ENCODE results near the gene MNT.

Gene MNT

DNA sequence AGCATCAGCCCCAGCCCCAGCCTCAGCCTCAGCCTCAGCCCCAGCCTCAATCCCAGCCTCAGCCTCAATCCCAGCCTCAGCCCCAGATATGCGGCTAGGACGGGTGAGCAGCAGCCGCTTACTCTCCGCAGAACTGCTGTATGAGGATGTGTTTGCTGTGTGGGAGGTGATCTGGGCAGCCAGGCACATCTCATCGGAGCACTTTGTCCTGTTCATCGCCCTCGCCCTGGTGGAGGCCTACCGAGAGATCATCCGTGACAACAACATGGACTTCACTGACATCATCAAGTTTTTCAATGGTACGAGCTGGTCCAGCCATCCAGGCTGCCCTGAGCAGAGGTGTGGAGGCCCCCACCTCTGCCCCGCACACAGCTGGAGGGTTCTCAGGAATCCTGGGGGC lies 22.0 kb downstream of the MNT start:
- DNase-seq: no peak

GRCh38 chr17:2377659-2378058 lies 23.2 kb downstream of the MNT start:
- DNase-seq: no peak

DNA sequence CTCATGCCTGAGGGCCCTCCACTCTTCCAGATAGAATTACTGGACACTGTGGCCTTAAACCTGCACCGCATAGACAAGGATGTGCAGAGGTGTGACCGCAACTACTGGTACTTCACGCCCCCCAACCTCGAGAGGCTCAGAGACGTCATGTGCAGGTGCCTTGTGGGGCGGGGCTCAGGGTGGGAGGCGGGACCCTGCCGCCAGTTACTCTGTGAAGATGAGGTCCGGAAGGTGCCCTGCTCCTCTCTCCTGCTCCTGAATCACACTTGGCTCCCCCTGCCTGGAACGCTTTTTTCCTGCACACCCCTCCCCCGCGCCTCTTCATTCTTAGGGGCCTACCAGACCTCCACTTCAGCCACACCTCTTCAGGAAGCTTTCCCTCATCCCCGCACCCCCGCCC lies 24.8 kb downstream of the MNT start:
- DNase-seq: no peak

GRCh38 chr17:2375406-2375805 lies 25.5 kb downstream of the MNT start:
- DNase-seq: peak; percentile 74

- peak; percentile 87 for DNase-seq
These were observed 26.1 kb downstream of the MNT start for GRCh38 chr17:2374549-2375285.

DNA sequence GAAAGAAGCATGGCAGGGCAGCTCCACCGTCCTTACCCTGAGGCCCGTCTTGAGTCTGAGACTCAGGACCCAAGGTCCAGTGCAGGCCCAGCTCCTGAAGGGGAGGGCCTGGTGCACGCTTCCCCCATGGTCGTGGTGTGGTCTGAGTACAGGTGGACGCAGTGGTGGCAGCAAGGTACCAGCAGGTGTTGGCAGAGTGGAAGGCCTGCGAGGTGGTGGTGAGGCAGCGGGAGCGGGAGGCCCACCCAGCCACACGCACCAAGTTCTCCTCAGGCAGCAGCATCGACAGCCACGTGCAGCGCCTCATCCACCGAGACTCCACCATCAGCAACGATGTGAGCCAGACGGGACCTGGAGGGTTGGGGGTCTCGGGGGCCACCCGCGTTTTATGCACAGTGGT lies 27.7 kb downstream of the MNT start:
- DNase-seq: no peak

DNA sequence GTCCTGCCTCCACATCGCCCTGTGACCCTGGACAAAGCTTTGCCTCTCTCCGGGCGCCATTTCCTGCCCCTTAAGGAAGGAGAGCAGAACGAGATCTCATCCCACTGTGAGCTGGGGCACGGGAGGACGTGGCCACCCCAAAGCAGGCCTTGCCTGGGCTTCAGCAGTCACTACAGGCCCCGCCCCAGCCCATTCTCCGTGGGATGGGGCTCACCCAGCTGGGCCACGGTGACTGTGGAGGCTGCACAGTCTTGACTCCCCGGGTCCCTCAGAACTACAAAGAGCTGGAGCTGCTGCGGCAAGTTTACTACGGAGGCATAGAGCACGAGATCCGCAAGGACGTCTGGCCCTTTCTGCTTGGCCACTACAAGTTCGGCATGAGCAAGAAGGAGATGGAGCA lies 28.2 kb downstream of the MNT start:
- DNase-seq: no peak

DNA sequence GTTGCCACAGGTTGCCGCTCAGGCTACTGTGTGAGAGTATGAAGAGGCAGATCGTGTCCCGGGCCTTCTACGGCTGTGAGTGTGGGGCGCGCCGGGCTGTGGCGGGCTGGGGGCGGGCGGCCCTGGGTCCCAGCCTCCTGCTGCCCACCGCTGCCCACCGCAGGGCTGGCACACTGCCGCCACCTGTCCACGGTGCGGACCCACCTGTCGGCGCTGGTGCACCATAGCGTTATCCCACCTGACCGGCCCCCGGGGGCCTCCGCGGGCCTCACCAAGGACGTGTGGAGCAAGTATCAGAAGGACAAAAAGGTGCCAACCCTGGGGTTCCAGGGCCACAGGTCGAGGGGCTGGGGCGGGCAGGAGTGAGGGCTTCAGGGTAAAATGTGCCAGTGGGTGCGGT lies 28.7 kb downstream of the MNT start:
- DNase-seq: no peak

- DNase-seq: no peak
These were observed 29.4 kb downstream of the MNT start for GRCh38 chr17:2371183-2372130.

DNA sequence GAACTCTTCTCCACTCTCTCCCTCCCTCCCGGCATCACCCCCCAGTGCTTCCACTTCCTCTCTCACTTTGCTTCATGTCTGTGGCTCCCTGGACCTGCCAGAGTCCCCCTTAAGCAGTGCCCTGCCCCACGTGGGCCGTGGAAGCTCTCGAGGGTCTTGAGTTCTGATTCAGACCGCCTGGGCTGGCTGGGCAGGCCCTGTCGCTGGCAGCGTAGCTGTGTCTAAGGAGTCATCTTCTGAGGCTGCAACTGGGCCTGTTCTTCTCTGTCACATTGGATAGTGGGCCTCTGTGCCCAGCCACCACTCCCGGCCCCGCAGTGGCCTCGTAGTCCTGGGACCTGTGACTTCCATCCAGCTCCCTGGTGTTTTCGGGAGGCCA lies 30.7 kb downstream of the MNT start:
- DNase-seq: no peak

- peak; percentile 88 for DNase-seq
These were observed 31.2 kb downstream of the MNT start for GRCh38 chr17:2369551-2370210.

- no peak for DNase-seq
These were observed 31.8 kb downstream of the MNT start for GRCh38 chr17:2369039-2369438.

GRCh38 chr17:2368359-2368758 lies 32.5 kb downstream of the MNT start:
- no peak for DNase-seq

DNA sequence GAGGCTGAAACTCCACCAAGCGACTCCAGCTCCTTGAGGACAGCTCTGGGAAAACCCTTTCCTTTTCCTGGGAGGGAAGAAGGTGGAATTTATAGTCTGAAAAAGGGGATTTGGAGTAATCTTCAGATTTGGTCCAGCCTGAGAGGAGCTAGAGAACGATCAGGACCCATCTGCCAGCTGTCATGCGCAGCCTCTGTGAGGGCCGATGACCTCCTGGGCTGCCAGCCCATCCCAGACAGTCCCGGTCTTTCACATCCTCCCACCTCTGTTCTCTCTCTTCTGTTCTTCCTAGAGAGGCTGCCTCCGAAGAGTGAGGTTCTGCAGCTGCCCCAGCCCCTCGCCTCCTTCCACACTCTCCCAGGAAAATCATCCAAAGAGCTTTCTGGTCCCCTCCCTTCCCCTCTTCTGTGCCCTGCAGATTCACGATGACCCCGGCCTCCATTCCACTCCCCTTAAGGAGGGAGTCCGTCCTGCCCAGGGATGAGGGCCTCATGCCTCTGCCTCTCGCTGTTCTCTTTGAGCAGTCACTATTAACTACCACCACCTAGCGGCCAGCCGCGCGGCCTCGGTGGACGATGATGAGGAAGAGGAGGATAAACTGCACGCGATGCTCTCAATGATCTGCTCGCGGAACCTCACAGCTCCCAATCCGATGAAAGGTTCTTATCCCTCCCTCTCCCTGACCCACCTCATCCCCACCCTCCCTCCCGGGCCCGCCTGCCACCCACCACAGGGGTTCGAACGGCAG lies 33.9 kb downstream of the MNT start:
- DNase-seq: peak; percentile 80

DNA sequence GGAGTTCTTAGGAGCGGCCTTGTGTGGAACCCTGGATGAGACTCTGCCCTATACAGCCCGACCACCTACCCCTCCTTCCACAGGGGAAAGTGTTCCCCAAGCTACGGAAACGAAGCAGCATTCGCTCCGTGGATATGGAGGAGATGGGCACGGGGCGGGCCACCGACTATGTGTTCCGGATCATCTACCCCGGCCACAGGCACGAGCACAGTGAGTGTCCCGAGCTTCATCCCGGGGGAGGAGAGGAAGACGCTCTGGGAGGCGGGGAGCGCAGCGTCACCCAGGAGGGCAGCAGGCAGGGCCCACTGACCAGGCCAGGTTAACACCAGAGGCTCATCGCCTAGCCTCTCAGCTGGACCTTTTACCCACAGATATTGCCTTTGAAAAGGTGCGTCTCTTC lies 35.7 kb downstream of the MNT start:
- no peak for DNase-seq

DNA sequence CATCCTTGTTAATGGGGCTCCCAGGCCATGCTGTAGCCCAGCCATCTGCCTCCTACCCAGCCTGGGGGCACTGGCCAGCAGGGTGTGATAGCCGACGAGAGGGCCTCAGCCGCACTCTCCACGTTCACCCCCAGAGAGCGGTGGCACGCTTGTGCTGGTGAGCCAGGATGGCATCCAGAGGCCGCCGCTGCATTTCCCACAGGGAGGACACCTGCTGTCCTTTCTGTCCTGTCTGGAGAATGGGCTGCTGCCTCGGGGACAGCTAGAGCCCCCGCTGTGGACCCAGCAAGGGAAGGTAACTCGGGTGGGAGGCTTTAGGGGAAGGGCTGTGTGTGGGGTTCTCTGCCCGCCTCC lies 36.1 kb downstream of the MNT start:
- DNase-seq: no peak

GRCh38 chr17:2363851-2364762 lies 36.8 kb downstream of the MNT start:
- DNase-seq: no peak

DNA sequence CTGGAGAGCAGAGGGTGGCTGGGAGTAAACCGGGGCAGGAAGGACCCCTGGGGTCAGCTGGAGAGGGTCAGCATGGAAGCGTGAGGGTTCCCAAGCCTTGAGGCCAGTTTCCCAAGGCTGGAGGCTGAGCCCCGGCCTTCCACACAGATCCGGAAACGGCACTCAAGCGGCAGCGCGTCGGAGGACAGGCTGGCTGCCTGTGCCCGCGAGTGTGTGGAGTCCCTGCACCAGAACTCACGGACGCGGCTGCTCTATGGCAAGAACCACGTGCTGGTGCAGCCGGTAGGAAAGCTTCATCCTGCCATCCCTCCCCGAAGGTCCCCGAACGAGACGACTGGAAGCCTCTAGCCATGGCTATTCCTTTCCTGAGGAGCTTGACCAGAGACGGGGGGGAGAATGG lies 37.5 kb downstream of the MNT start:
- no peak for DNase-seq

GRCh38 chr17:2362881-2363280 lies 38.0 kb downstream of the MNT start:
- no peak for DNase-seq

DNA sequence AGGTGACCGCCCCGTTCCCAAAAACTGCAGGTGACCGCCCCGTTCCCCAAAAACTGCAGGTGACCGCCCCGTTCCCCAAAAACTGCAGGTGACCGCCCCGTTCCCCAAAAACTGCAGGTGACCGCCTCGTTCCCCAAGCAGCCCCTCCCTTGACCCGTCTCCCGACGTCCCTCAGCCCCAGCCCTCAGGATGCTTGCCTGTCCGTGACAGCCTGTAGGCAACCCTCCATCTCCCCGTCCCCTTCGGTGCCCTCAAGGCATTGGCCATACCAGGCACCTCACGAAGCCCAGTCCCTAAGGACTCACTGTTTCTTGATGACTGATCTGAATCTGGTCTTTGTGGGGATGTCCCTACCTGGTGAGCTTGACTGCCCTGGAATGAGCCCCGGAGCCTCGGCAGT lies 38.4 kb downstream of the MNT start:
- DNase-seq: no peak

DNA sequence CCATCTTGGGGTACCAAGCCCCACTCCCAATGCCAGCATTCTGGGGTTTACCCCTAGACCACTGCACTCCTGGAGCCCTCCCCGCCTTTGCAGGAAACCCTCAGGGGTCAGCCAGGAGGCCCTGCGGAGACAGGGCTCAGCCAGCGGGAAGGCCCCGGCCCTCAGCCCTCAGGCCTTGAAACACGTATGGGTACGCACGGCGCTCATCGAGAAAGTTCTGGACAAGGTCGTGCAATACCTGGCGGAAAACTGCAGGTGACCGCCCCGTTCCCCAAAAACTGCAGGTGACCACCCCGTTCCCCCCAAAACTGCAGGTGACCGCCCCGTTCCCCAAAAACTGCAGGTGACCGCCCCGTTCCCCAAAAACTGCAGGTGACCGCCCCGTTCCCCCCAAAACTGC lies 38.8 kb downstream of the MNT start:
- DNase-seq: no peak
